Prostate gland (tissue), 2 donors: ENCODE results near the gene PABPN1L.

ENCODE experiments used
- CTCF ChIP-seq, 4 experiments: fragments of 200-600 bp in 2 of 4; fragments of 450-650 bp in 2 of 4; sonication (generic) in 2 of 4; IDR thresholded peaks; 1 replicate in 3 of 4; 2 replicates in 1 of 4; pipeline ENCODE4 v1.5.1; 2016 to 2019; ENCODE audit warnings: antibody characterized with exemption in 4 of 4, mild to moderate bottlenecking in 2 of 4, moderate library complexity in 2 of 4
- POLR2A ChIP-seq: fragments of 450-650 bp; IDR thresholded peaks from one replicate; pipeline ENCODE4 v1.6.1; 2016; ENCODE audit warnings: antibody characterized with exemption, mild to moderate bottlenecking

GRCh38 chr16:88894681-88895300 is 28.3 kb upstream of the PABPN1L start:
- TF ChIP-seq CTCF (IDR thresholded peaks at IDR 0.05): no peak
- TF ChIP-seq POLR2A: no peak
